GM12801 (cell line): ENCODE data around the gene IDI1.

Experiments
- CTCF ChIP-seq: IDR thresholded peaks from one replicate; pipeline ENCODE4 v1.5.1; 2011; ENCODE audit warnings: control low read depth; ENCODE audit not compliant: insufficient read length; ENCODE audit errors: extremely low read depth

The IDI1 gene

GRCh38 chr10:1089017-1089689, 40.2 kb upstream of the IDI1 start:
- TF ChIP-seq CTCF: no peak

GRCh38 chr10:1086787-1087186, 37.9 kb upstream of the IDI1 start:
- TF ChIP-seq CTCF: no peak

- no peak for TF ChIP-seq CTCF
Measured at GRCh38 chr10:1085258-1085657, 36.3 kb upstream of the IDI1 start.

GRCh38 chr10:1084011-1084950, 35.4 kb upstream of the IDI1 start:
- no peak for TF ChIP-seq CTCF

GRCh38 chr10:1083581-1083980, 34.7 kb upstream of the IDI1 start:
- no peak for TF ChIP-seq CTCF

GRCh38 chr10:1078668-1079067, 29.7 kb upstream of the IDI1 start:
- no peak for TF ChIP-seq CTCF

- no peak for TF ChIP-seq CTCF
Measured at GRCh38 chr10:1074748-1075308, 25.9 kb upstream of the IDI1 start.
